ENCODE results near the gene FMNL3. TPM values are rescaled to one million over a fixed set of nuclear protein-coding genes. Genes with fewer than 3 reads are reported as not detected.
A peak's percentile ranks its signal among the peaks of the same experiment; 100 is the strongest.

Gene FMNL3
- total RNA-seq, 1 experiment from 2014 or later = 5.6 TPM

- H3K4me2 ChIP-seq = no peak overlapping the region
- H2AFZ ChIP-seq = no peak overlapping the region
- no peak for TF ChIP-seq EZH2 (IDR thresholded peaks at IDR 0.05; ENCODE audit: low read depth)
- TF ChIP-seq CTCF (conservative IDR thresholded peaks at IDR 0.05) = no peak
- peaks cover 19% of the 10 kb centered on the region for H3K4me1 ChIP-seq (replicated peaks; ENCODE audit: insufficient read depth)
- no peak for DNase-seq
- no peaks in the 10 kb centered on the region for H3K27me3 ChIP-seq (ENCODE audit: insufficient read depth, low read depth)
- peaks cover 21% of the 10 kb centered on the region; the same call in 1 of the 2 replicates for H3F3A ChIP-seq (ENCODE audit: insufficient read depth, low read depth)
- POLR2A ChIA-PET (ENCODE audit: unreplicated experiment) = no interaction called here
- no peaks in the 10 kb centered on the region for H3K79me2 ChIP-seq (ENCODE audit: low read depth)
- H3K27ac ChIP-seq = no peak overlapping the region
- CTCF ChIA-PET = interaction anchor here (0.6 to 2.0 kb wide), 4 partner anchors 20 to 98 kb away, joined by 3 to 20 read pairs (median 3); partner anchors contain the start of genes FMNL3 and TMBIM6
- H3K9me3 ChIP-seq (ENCODE audit: insufficient read depth, low read depth) = no peaks in the 10 kb centered on the region
- no peaks in the 10 kb centered on the region for H4K20me1 ChIP-seq (ENCODE audit: insufficient read depth)
- no TSS peak for BruUV-seq (replicated peaks)
- intact Hi-C loops (cut with micrococcal nuclease; ENCODE audit: unreplicated experiment) = loop anchor here (1.0 to 10.0 kb wide), 5 partner anchors 19 to 411 kb away; partner anchors contain the start of genes ASIC1 and FMNL3
- H3K9me2 ChIP-seq (ENCODE audit: insufficient read depth) = no peaks in the 10 kb centered on the region
- no peak overlapping the region for H3K4me3 ChIP-seq
- no peaks in the 10 kb centered on the region for H3K36me3 ChIP-seq (ENCODE audit: low read depth)
Observed at GRCh38 chr12:49643961-49644619, 63.1 kb downstream of the FMNL3 start.

DNA sequence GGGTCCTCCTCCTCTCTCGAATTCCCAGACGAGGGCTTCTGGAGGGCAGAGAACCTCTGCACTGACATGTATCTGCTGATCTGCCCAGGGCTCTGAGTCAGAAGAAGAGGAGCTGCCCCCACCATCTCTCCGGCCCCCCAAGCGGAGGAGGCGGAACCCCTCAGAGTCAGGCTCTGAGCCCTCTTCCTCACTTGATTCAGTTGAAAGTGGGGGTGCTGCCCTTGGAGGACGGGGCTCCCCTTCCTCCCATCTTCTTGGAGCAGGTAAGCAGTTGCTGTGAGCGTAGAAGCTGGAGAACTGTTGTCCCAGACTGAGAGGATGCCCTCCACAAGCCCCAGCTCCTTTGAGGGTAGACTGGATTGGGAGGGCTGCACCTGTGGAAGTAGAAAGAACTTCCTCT is 64.1 kb downstream of the FMNL3 start:
- Histone ChIP-seq H3K9me3 (ENCODE audit: insufficient read depth, low read depth) (no peaks in the 10 kb centered on the region), H3K79me2 (ENCODE audit: low read depth) (no peaks in the 10 kb centered on the region), H4K20me1 (ENCODE audit: insufficient read depth) (no peaks in the 10 kb centered on the region), H3K9me2 (ENCODE audit: insufficient read depth) (no peaks in the 10 kb centered on the region), H3F3A (ENCODE audit: insufficient read depth, low read depth) (peaks cover 21% of the 10 kb centered on the region; the same call in 1 of the 2 replicates), H3K36me3 (ENCODE audit: low read depth) (no peaks in the 10 kb centered on the region), H3K4me2 (peak overlapping the region; percentile 25; the same call in 1 of the 2 replicates), H3K27me3 (ENCODE audit: insufficient read depth, low read depth) (no peaks in the 10 kb centered on the region), H3K4me1 (replicated peaks; ENCODE audit: insufficient read depth) (peaks cover 19% of the 10 kb centered on the region), H2AFZ (no peak overlapping the region), H3K4me3 (no peak overlapping the region), H3K27ac (peak overlapping the region; percentile 78)
- ChIA-PET CTCF (interaction anchor here (0.8 to 1.2 kb wide), 2 partner anchors 19 to 98 kb away, joined by 3 read pairs; partner anchors contain the start of gene TMBIM6), POLR2A (ENCODE audit: unreplicated experiment) (no interaction called here)
- no peak for DNase-seq
- TF ChIP-seq EZH2 (IDR thresholded peaks at IDR 0.05; ENCODE audit: low read depth) (no peak), CTCF (conservative IDR thresholded peaks at IDR 0.05) (no peak)
- intact Hi-C loops (cut with micrococcal nuclease; ENCODE audit: unreplicated experiment) = loop anchor here (2.0 to 10.0 kb wide), 4 partner anchors 18 to 412 kb away; partner anchors contain the start of gene ASIC1
- TSS peak; percentile 21 for BruUV-seq (replicated peaks)

- Histone ChIP-seq H3K79me2 (ENCODE audit: low read depth) (no peaks in the 10 kb centered on the region), H3K4me2 (peak overlapping the region; percentile 25), H3K4me3 (no peak overlapping the region), H3K9me3 (ENCODE audit: insufficient read depth, low read depth) (no peaks in the 10 kb centered on the region), H4K20me1 (ENCODE audit: insufficient read depth) (no peaks in the 10 kb centered on the region), H3K27ac (peak overlapping the region; percentile 78), H3K27me3 (ENCODE audit: insufficient read depth, low read depth) (no peaks in the 10 kb centered on the region), H3K9me2 (ENCODE audit: insufficient read depth) (no peaks in the 10 kb centered on the region), H3K36me3 (ENCODE audit: low read depth) (no peaks in the 10 kb centered on the region), H2AFZ (peak overlapping the region; percentile 50; the same call in 1 of the 2 replicates), H3K4me1 (replicated peaks; ENCODE audit: insufficient read depth) (peaks cover 19% of the 10 kb centered on the region), H3F3A (ENCODE audit: insufficient read depth, low read depth) (peaks cover 21% of the 10 kb centered on the region; the same call in 1 of the 2 replicates)
- POLR2A ChIA-PET (ENCODE audit: unreplicated experiment) = no interaction called here
- no peak for TF ChIP-seq CTCF (conservative IDR thresholded peaks at IDR 0.05)
- no peak for TF ChIP-seq EZH2 (IDR thresholded peaks at IDR 0.05; ENCODE audit: low read depth)
- peak; percentile 79 to 95 for DNase-seq
- CTCF ChIA-PET = no interaction called here
- BruUV-seq (replicated peaks) = no TSS peak
- intact Hi-C loops (cut with micrococcal nuclease; ENCODE audit: unreplicated experiment) = loop anchor here (2.0 to 10.0 kb wide), 4 partner anchors 18 to 412 kb away; partner anchors contain the start of gene ASIC1
Observed at GRCh38 chr12:49642370-49642802, 64.8 kb downstream of the FMNL3 start.
